DMS153 treated with DMSO at 0.1 percent for 48 hours (cell line): ENCODE data around the gene MASP1.

ENCODE experiments used
- DNase-seq: peaks from one replicate; lab custom pipeline; 2025; ENCODE audit not compliant: unreplicated experiment; lab: John Stamatoyannopoulos, UW

MASP1 gene

GRCh38 chr3:187291512-187292132, at the start of gene MASP1:
MASP1 (minus strand) TSS chr3:187291737; CDS start chr3:187291632, 105 bp downstream.
- no peak for DNase-seq

- no peak for DNase-seq
Observed at GRCh38 chr3:187340578-187340977, 49.0 kb upstream of the MASP1 start.

- DNase-seq = no peak
Observed at GRCh38 chr3:187336322-187336721, 44.8 kb upstream of the MASP1 start.

- DNase-seq = no peak
Observed at GRCh38 chr3:187334904-187335303, 43.4 kb upstream of the MASP1 start.

- DNase-seq = no peak
Observed at GRCh38 chr3:187328691-187329090, 37.2 kb upstream of the MASP1 start.

GRCh38 chr3:187327845-187328244, 36.3 kb upstream of the MASP1 start:
- DNase-seq = no peak

- no peak for DNase-seq
Observed at GRCh38 chr3:187325632-187326031, 34.1 kb upstream of the MASP1 start.

- DNase-seq = no peak
Observed at GRCh38 chr3:187323091-187323490, 31.6 kb upstream of the MASP1 start.

GRCh38 chr3:187322291-187322690, 30.8 kb upstream of the MASP1 start:
- no peak for DNase-seq

GRCh38 chr3:187321766-187322165, 30.2 kb upstream of the MASP1 start:
- DNase-seq = no peak

GRCh38 chr3:187319699-187320302, 28.3 kb upstream of the MASP1 start:
- peak; percentile 22 for DNase-seq

- peak; percentile 40 for DNase-seq
Observed at GRCh38 chr3:187318819-187319616, 27.5 kb upstream of the MASP1 start.

- DNase-seq = no peak
Observed at GRCh38 chr3:187315872-187316271, 24.3 kb upstream of the MASP1 start.

- DNase-seq = no peak
Observed at GRCh38 chr3:187314176-187314575, 22.6 kb upstream of the MASP1 start.

GRCh38 chr3:187310954-187311470, 19.5 kb upstream of the MASP1 start:
- no peak for DNase-seq

GRCh38 chr3:187310226-187310625, 18.7 kb upstream of the MASP1 start:
- no peak for DNase-seq

- DNase-seq = no peak
Observed at GRCh38 chr3:187305881-187306280, 14.3 kb upstream of the MASP1 start.

- no peak for DNase-seq
Observed at GRCh38 chr3:187299611-187300010, 8.1 kb upstream of the MASP1 start.

- DNase-seq = no peak
Observed at GRCh38 chr3:187296911-187297310, 5.4 kb upstream of the MASP1 start.

GRCh38 chr3:187296058-187296457, 4.5 kb upstream of the MASP1 start:
- DNase-seq = no peak

GRCh38 chr3:187295316-187296034, 3.9 kb upstream of the MASP1 start:
- no peak for DNase-seq
